ENCODE data around the gene ERCC3. TPM values are rescaled to one million over a fixed set of nuclear protein-coding genes. Genes with fewer than 3 reads are reported as not detected.

ERCC3 gene
- total RNA-seq, 1 experiment from 2014 or later, result 52.7 TPM

- ATAC-seq, result no peak
- POLR2A ChIA-PET, result no interaction called here
- Histone ChIP-seq H3K27me3 (ENCODE audit: insufficient read depth, low read length) (no peaks in the 10 kb centered on the region), H3K27ac (ENCODE audit: low read depth, low read length) (no peak overlapping the region), H3K36me3 (ENCODE audit: control insufficient read depth in 1 of 2, insufficient read depth in 2 of 2, low read length in 2 of 2) (peaks cover 0 to 8% of the 10 kb centered on the region in 2 experiments; a peak in 1 of 4 replicates), H3K4me3 (replicated peaks in 1 of 2; ENCODE audit: low read depth in 1 of 2, low read length in 2 of 2) (no peak overlapping the region), H3K9ac (ENCODE audit: low read length) (no peak overlapping the region), H3K9me3 (ENCODE audit: control insufficient read depth in 1 of 2, insufficient read depth in 1 of 2, low read depth in 1 of 2, low read length in 2 of 2) (no peaks in the 10 kb centered on the region), H2AFZ (ENCODE audit: low read depth, low read length, poor library complexity, severe bottlenecking) (no peak overlapping the region), H3K9me2 (ENCODE audit: insufficient read depth) (no peaks in the 10 kb centered on the region), H3K79me2 (ENCODE audit: insufficient read depth, low read length) (no peaks in the 10 kb centered on the region), H4K20me1 (ENCODE audit: insufficient read depth) (no peaks in the 10 kb centered on the region), H3K4me1 (ENCODE audit: control insufficient read depth in 1 of 2, insufficient read depth in 2 of 2, low read length in 2 of 2) (no peaks in the 10 kb centered on the region), H3K4me2 (ENCODE audit: low read length) (no peak overlapping the region)
- no peak for TF ChIP-seq RAD21 (IDR thresholded peaks at IDR 0.05; ENCODE audit: low read depth)
- TF ChIP-seq SRF (IDR thresholded peaks at IDR 0.05; ENCODE audit: low read depth), result no peak
- TF ChIP-seq JUND (IDR thresholded peaks at IDR 0.05), result no peak
- TF ChIP-seq ZBTB33 (IDR thresholded peaks at IDR 0.05; ENCODE audit: extremely low read depth, insufficient replicate concordance, low read length), result no peak
- no peak for TF ChIP-seq EZH2phosphoT487 (IDR thresholded peaks at IDR 0.05; ENCODE audit: borderline replicate concordance)
- TF ChIP-seq, protein P1, sequence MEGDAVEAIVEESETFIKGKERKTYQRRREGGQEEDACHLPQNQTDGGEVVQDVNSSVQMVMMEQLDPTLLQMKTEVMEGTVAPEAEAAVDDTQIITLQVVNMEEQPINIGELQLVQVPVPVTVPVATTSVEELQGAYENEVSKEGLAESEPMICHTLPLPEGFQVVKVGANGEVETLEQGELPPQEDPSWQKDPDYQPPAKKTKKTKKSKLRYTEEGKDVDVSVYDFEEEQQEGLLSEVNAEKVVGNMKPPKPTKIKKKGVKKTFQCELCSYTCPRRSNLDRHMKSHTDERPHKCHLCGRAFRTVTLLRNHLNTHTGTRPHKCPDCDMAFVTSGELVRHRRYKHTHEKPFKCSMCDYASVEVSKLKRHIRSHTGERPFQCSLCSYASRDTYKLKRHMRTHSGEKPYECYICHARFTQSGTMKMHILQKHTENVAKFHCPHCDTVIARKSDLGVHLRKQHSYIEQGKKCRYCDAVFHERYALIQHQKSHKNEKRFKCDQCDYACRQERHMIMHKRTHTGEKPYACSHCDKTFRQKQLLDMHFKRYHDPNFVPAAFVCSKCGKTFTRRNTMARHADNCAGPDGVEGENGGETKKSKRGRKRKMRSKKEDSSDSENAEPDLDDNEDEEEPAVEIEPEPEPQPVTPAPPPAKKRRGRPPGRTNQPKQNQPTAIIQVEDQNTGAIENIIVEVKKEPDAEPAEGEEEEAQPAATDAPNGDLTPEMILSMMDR (IDR thresholded peaks at IDR 0.05 in 2 of 3, conservative IDR thresholded peaks at IDR 0.05 in 1 of 3; ENCODE audit: borderline replicate concordance in 1 of 3, insufficient read depth in 1 of 3, low read depth in 2 of 3, low read length in 2 of 3), result no peak
- TF ChIP-seq YY1 (IDR thresholded peaks at IDR 0.05; ENCODE audit: extremely low read depth, insufficient replicate concordance, low read depth, low read length), result no peak
- no peak for TF ChIP-seq ATF3 (IDR thresholded peaks at IDR 0.05)
- TF ChIP-seq CBX3 (IDR thresholded peaks at IDR 0.05; ENCODE audit: low read depth), result no peak
- no peak for TF ChIP-seq ZNF274 (IDR thresholded peaks at IDR 0.05; ENCODE audit: low read depth, low read length)
- no peak for TF ChIP-seq POLR2AphosphoS5 (IDR thresholded peaks at IDR 0.05; ENCODE audit: low read depth, low read length)
- no peak for TF ChIP-seq MAX (IDR thresholded peaks at IDR 0.05)
- TF ChIP-seq SP1 (IDR thresholded peaks at IDR 0.05; ENCODE audit: low read depth), result no peak
- TF ChIP-seq EZH2 (IDR thresholded peaks at IDR 0.05), result no peak
- no peak for TF ChIP-seq POLR2A (IDR thresholded peaks at IDR 0.05; ENCODE audit: borderline replicate concordance, extremely low read depth, insufficient read depth, insufficient read length)
- TF ChIP-seq EGR1 (IDR thresholded peaks at IDR 0.05; ENCODE audit: low read depth), result no peak
- TF ChIP-seq TCF7L2 (IDR thresholded peaks at IDR 0.05; ENCODE audit: borderline replicate concordance, extremely low read depth, insufficient read depth, insufficient read length), result no peak
- CTCF ChIA-PET, result no interaction called here
- no peak for DNase-seq (ENCODE audit: low read depth, low spot score)
- no TSS peak for BruUV-seq (replicated peaks)
- RAD21 ChIA-PET (ENCODE audit: low non-redundant PET in 1 of 2, low total read pairs in 2 of 2, uncharacterized antibody in 2 of 2, unreplicated experiment in 2 of 2), result no interaction called here
- intact Hi-C loops (cut with micrococcal nuclease), result no loop called here
Measured at GRCh38 chr2:127330753-127331152, 36.8 kb upstream of the ERCC3 start.
